Endothelial cell of umbilical vein (primary cell): Measurements from ENCODE around the gene HENMT1. TPM values are rescaled to one million over a fixed set of nuclear protein-coding genes. Genes with fewer than 3 reads are reported as not detected.
"Not testable (repeated sequence)": the region's sequence is repeated elsewhere in the genome, so short reads cannot be mapped to it uniquely, and the experiment has no call there.

Experiments
- BruUV-seq: library from RNA; stranded (reverse); fragments of 400-500 nt; replicated peaks from 2 replicates; lab custom pipeline; 2021; lab: Mats Ljungman, UMichigan
- CTCF ChIA-PET: fragments of 300-600, 350-600 bp; sonication (Branson Sonifier 250); formaldehyde crosslinking; loops from one replicate; lab custom pipeline; 2021; ENCODE audit warnings: antibody characterized with exemption, inconsistent platforms; lab: Charles Lee
- POLR2A ChIA-PET: fragments of 300-600, 350-600 bp; sonication (Branson Sonifier 250); formaldehyde crosslinking; loops from one replicate; lab custom pipeline; 2021; ENCODE audit warnings: antibody characterized with exemption, inconsistent platforms; lab: Charles Lee
- DNase-seq: peaks from one replicate; pipeline ENCODE4 v3.0.0-alpha.2; 2011; ENCODE audit warnings: low read depth, low spot score
- FAIRE-seq: peaks from 2 replicates; lab custom pipeline; 2011; peaks lifted over from hg19 to GRCh38; lab: Jason Lieb, UNC
- H2AFZ ChIP-seq: 2 replicates; pipeline ENCODE4 v1.6.0; 2012; ENCODE audit warnings: low read depth, low read length, control low read depth, inconsistent platforms
- H3K27ac ChIP-seq: 2 replicates; pipeline ENCODE4 v1.5.1; 2011; ENCODE audit warnings: low read depth, mild to moderate bottlenecking, control low read depth, low read length, moderate library complexity; ENCODE audit not compliant: insufficient read depth
- H3K27me3 ChIP-seq, 2 experiments: 2 replicates each; pipeline versions ENCODE4 v1.6.0 to v1.6.1; 2011; ENCODE audit warnings: low read length in 2 of 2, mixed read lengths in 1 of 2; ENCODE audit not compliant: control insufficient read depth in 2 of 2, insufficient read depth in 2 of 2
- H3K36me3 ChIP-seq, 2 experiments: 2 replicates in 1 of 2; 3 replicates in 1 of 2; pipeline ENCODE4 v1.5.1; 2011; ENCODE audit warnings: low read length in 2 of 2, mild to moderate bottlenecking in 1 of 2, moderate library complexity in 1 of 2; ENCODE audit not compliant: control insufficient read depth in 2 of 2, insufficient read depth in 2 of 2; ENCODE audit errors: extremely low read depth in 1 of 2
- H3K4me1 ChIP-seq: 3 replicates; pipeline ENCODE4 v1.5.1; 2011; ENCODE audit warnings: mild to moderate bottlenecking, low read length; ENCODE audit not compliant: control insufficient read depth, insufficient read depth; ENCODE audit errors: extremely low read depth
- H3K4me2 ChIP-seq: 2 replicates; pipeline ENCODE4 v1.6.1; 2011; ENCODE audit warnings: low read length, control low read depth, mixed read lengths; ENCODE audit not compliant: insufficient read depth
- H3K4me3 ChIP-seq, 3 experiments: fragments of 200-600 bp in 1 of 3; sonication (generic), shearing (Covaris generic) in 1 of 3; replicated peaks in 1 of 3; 2 replicates each; pipeline ENCODE4 v1.5.1; 2011 to 2016; ENCODE audit warnings: control low read depth in 3 of 3, low read length in 3 of 3, mild to moderate bottlenecking in 2 of 3, inconsistent platforms in 1 of 3, low read depth in 1 of 3, moderate library complexity in 1 of 3; ENCODE audit not compliant: insufficient read depth in 1 of 3
- H3K79me2 ChIP-seq: 2 replicates; pipeline ENCODE4 v1.6.0; 2012; ENCODE audit warnings: low read length, inconsistent platforms; ENCODE audit not compliant: control insufficient read depth, insufficient read depth
- H3K9ac ChIP-seq: replicated peaks from 2 replicates; pipeline ENCODE3; 2011; ENCODE audit warnings: low read length, control low read depth; ENCODE audit not compliant: insufficient read depth; ENCODE audit errors: extremely low read depth
- H3K9me1 ChIP-seq: replicated peaks from 3 replicates; pipeline ENCODE4 v1.6.0; 2011; ENCODE audit warnings: mild to moderate bottlenecking, low read length; ENCODE audit not compliant: control insufficient read depth, insufficient read depth; ENCODE audit errors: extremely low read depth
- H3K9me3 ChIP-seq: replicated peaks from 2 replicates; pipeline ENCODE4 v1.5.1; 2012; ENCODE audit warnings: low read length, inconsistent platforms; ENCODE audit not compliant: control insufficient read depth, insufficient read depth
- H4K20me1 ChIP-seq: replicated peaks from 2 replicates; pipeline ENCODE3; 2011; ENCODE audit warnings: mild to moderate bottlenecking, low read length; ENCODE audit not compliant: control insufficient read depth, insufficient read depth; ENCODE audit errors: extremely low read depth
- CTCF ChIP-seq, 2 donors: IDR thresholded peaks; 1 replicate in 1 of 2; 2 replicates in 1 of 2; pipeline ENCODE4 v1.5.1; 2011; ENCODE audit warnings: low read length in 2 of 2, mild to moderate bottlenecking in 2 of 2, moderate library complexity in 2 of 2, control low read depth in 1 of 2, inconsistent platforms in 1 of 2, low read depth in 1 of 2; ENCODE audit not compliant: insufficient read depth in 1 of 2; ENCODE audit errors: extremely low read depth in 1 of 2
- GATA2 ChIP-seq: IDR thresholded peaks from 2 replicates; pipeline ENCODE4 v1.7.0; 2011; ENCODE audit warnings: low read depth, mild to moderate bottlenecking, moderate library complexity, mixed read lengths, low read length; ENCODE audit not compliant: insufficient read length, insufficient read depth
- dilution Hi-C: fragments of 300-500 bp; cut with MboI; formaldehyde crosslinking; loops from one replicate; pipeline ENCODE4 v1.15.0; 2019; ENCODE audit warnings: low sequenced_read_pairs; ENCODE audit not compliant: extremely low pct_ligation_motif_present
- intact Hi-C: fragments of 100-400 bp; cut with micrococcal nuclease; formaldehyde crosslinking; loops from one replicate; pipeline ENCODE4 v1.10.0; 2022
- polyA plus RNA-seq, 4 experiments: library from polyadenylated mRNA; depleted of rRNA in 3 of 4; stranded (reverse) in 3 of 4; unstranded in 1 of 4; fragments of >200 nt; gene quantifications; 2 replicates each; pipeline versions ENCODE4 v1.2.1 to v1.2.3, GENCODE V29; 2011 to 2012; ENCODE audit warnings: missing spikeins in 1 of 4
- total RNA-seq: library from RNA; stranded (reverse); gene quantifications from 2 replicates; pipeline ENCODE4 v1.2.3, GENCODE V29; 2021

Gene HENMT1
- total and polyA plus RNA-seq, 2 donors (not counting 3 experiments of a cell fraction or from before 2014, with no cell fraction given) = 4.4 to 4.5 TPM

GRCh38 chr1:108643492-108644335 lies 17.2 kb downstream of the HENMT1 start:
- Histone ChIP-seq H3K9me1 (no peaks in the 10 kb centered on the region), H3K36me3 (no peaks in the 10 kb centered on the region), H4K20me1 (no peaks in the 10 kb centered on the region), H3K79me2 (no peaks in the 10 kb centered on the region), H3K4me2 (no peak overlapping the region), H3K4me1 (no peaks in the 10 kb centered on the region), H3K27me3 (no peaks in the 10 kb centered on the region), H3K9ac (no peak overlapping the region), H3K4me3 (no peak overlapping the region), H2AFZ (no peak overlapping the region), H3K9me3 (no peaks in the 10 kb centered on the region), H3K27ac (no peak overlapping the region)
- intact Hi-C loops (loop anchor here (1.0 to 5.0 kb wide), 3 partner anchors 51 to 131 kb away; no protein-coding TSS in a partner anchor), dilution Hi-C loops (no loop called here)
- CTCF ChIA-PET = interaction anchor here (0.6 to 5.8 kb wide), 49 partner anchors 8 to 889 kb away, joined by 3 to 340 read pairs (median 5); partner anchors contain the start of genes EEIG2, HENMT1, PRPF38B and SLC25A24
- FAIRE-seq (peak; percentile 93), DNase-seq (peak; percentile 78)
- TF ChIP-seq GATA2 (no peak), CTCF (IDR thresholded peaks at IDR 0.05; ENCODE audit: extremely low read depth in 1 of 2, insufficient read depth in 1 of 2, low read depth in 1 of 2, low read length in 2 of 2) (peak; percentile 29 to 36)
- POLR2A ChIA-PET = no interaction called here
- BruUV-seq = no TSS peak

DNA sequence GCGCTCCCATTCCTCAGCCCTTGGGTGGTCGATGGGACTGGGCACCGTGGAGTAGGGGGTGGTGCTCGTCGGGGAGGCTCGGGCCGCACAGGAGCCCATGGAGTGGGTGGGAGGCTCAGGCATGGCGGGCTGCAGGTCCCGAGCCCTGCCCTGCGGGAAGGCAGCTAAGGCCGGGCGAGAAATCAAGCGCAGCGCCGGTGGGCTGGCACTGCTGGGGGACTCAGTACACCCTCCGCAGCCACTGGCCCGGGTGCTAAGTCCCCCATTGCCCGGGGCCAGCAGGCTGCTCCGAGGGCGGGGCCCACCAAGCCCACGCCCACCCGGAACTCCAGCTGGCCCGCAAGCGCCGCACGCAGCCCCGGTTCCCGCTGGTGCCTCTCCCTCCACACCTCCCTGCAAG lies 20.0 kb downstream of the HENMT1 start:
- H3K9me1 ChIP-seq, H3K9me3 ChIP-seq, H4K20me1 ChIP-seq, H3K79me2 ChIP-seq, H3K36me3 ChIP-seq, H3K27me3 ChIP-seq, FAIRE-seq, H3K4me3 ChIP-seq, H3K4me1 ChIP-seq, H3K4me2 ChIP-seq, H2AFZ ChIP-seq, H3K9ac ChIP-seq, dilution Hi-C loops, DNase-seq, POLR2A ChIA-PET, H3K27ac ChIP-seq, BruUV-seq: not testable (repeated sequence)
- CTCF ChIA-PET = interaction anchor here (2.0 kb wide), 1 partner anchor 128 kb away, joined by 7 read pairs; no protein-coding TSS in a partner anchor
- intact Hi-C loops = loop anchor here (5.0 kb wide), 1 partner anchor 49 kb away; no protein-coding TSS in a partner anchor
